ENCODE data around the gene ATM. TPM values are rescaled to one million over a fixed set of nuclear protein-coding genes. Genes with fewer than 3 reads are reported as not detected.

Gene ATM
- total and polyA plus RNA-seq, 2 donors from 2014 or later: 11.7 to 83.3 TPM

- DNase-seq (no peak), FAIRE-seq (no peak)
- intact Hi-C loops (cut with DNase I): no loop called here
- no peaks in the 10 kb centered on the region for H3K9me3 ChIP-seq (ENCODE audit: control insufficient read depth in 2 of 3, insufficient read depth in 1 of 3, low read length in 3 of 3)
- H3K27me3 ChIP-seq (ENCODE audit: control insufficient read depth, insufficient read depth, low read length): no peaks in the 10 kb centered on the region
- H3K4me3 ChIP-seq (ENCODE audit: low read length in 3 of 3): no peak overlapping the region
- peaks cover 0 to 6% (median 0%) of the 10 kb centered on the region in 3 donors for H3K36me3 ChIP-seq (ENCODE audit: control insufficient read depth in 2 of 3, insufficient read depth in 3 of 3, low read length in 3 of 3)
- no peak for TF ChIP-seq CTCF (IDR thresholded peaks at IDR 0.05; ENCODE audit: borderline replicate concordance, extremely low read depth, insufficient read depth)
- no peak overlapping the region for H3K9ac ChIP-seq (ENCODE audit: low read length in 3 of 3)
- peaks cover 0 to 8% (median 0%) of the 10 kb centered on the region in 3 donors for H3K4me1 ChIP-seq (ENCODE audit: control insufficient read depth in 2 of 3, insufficient read depth in 2 of 3, low read depth in 1 of 3, low read length in 3 of 3)
- no peak overlapping the region for H3K27ac ChIP-seq (ENCODE audit: low read depth in 2 of 2, low read length in 2 of 2)
These were observed 26.0 kb upstream of the ATM start for GRCh38 chr11:108196901-108197300.

- Histone ChIP-seq H3K4me1 (ENCODE audit: control insufficient read depth in 2 of 3, insufficient read depth in 2 of 3, low read depth in 1 of 3, low read length in 3 of 3) (peaks cover 0 to 8% (median 0%) of the 10 kb centered on the region in 3 donors), H3K36me3 (ENCODE audit: control insufficient read depth in 2 of 3, insufficient read depth in 3 of 3, low read length in 3 of 3) (peaks cover 0 to 2% (median 0%) of the 10 kb centered on the region in 3 donors), H3K27ac (ENCODE audit: low read depth in 2 of 2, low read length in 2 of 2) (no peak overlapping the region), H3K9me3 (ENCODE audit: control insufficient read depth in 2 of 3, insufficient read depth in 1 of 3, low read length in 3 of 3) (no peaks in the 10 kb centered on the region), H3K27me3 (ENCODE audit: control insufficient read depth, insufficient read depth, low read length) (no peaks in the 10 kb centered on the region), H3K9ac (ENCODE audit: low read length in 3 of 3) (no peak overlapping the region), H3K4me3 (ENCODE audit: low read length in 3 of 3) (no peak overlapping the region)
- FAIRE-seq (no peak), DNase-seq (no peak)
- TF ChIP-seq CTCF (IDR thresholded peaks at IDR 0.05; ENCODE audit: borderline replicate concordance, extremely low read depth, insufficient read depth): no peak
- intact Hi-C loops (cut with DNase I): no loop called here
These were observed 25.5 kb upstream of the ATM start for GRCh38 chr11:108197351-108197750.

GRCh38 chr11:108198833-108199232 lies 24.0 kb upstream of the ATM start:
- no peaks in the 10 kb centered on the region for H3K27me3 ChIP-seq (ENCODE audit: control insufficient read depth, insufficient read depth, low read length)
- no peak overlapping the region for H3K4me3 ChIP-seq (ENCODE audit: low read length in 3 of 3)
- peaks cover 0 to 1% (median 0%) of the 10 kb centered on the region in 3 donors for H3K36me3 ChIP-seq (ENCODE audit: control insufficient read depth in 2 of 3, insufficient read depth in 3 of 3, low read length in 3 of 3)
- DNase-seq (peak in 1 of 5 donors; percentile 66), FAIRE-seq (no peak)
- H3K9ac ChIP-seq (ENCODE audit: low read length in 3 of 3): no peak overlapping the region
- no peaks in the 10 kb centered on the region for H3K9me3 ChIP-seq (ENCODE audit: control insufficient read depth in 2 of 3, insufficient read depth in 1 of 3, low read length in 3 of 3)
- intact Hi-C loops (cut with DNase I): no loop called here
- TF ChIP-seq CTCF (IDR thresholded peaks at IDR 0.05; ENCODE audit: borderline replicate concordance, extremely low read depth, insufficient read depth): no peak
- no peak overlapping the region for H3K27ac ChIP-seq (ENCODE audit: low read depth in 2 of 2, low read length in 2 of 2)
- peaks cover 0 to 8% (median 0%) of the 10 kb centered on the region in 3 donors for H3K4me1 ChIP-seq (ENCODE audit: control insufficient read depth in 2 of 3, insufficient read depth in 2 of 3, low read depth in 1 of 3, low read length in 3 of 3)

All from kidney (tissue), 14 donors.